Parathyroid adenoma (tissue), 2 donors: Measurements from ENCODE around the gene PRIMPOL.
"Not testable (repeated sequence)": the region's sequence is repeated elsewhere in the genome, so short reads cannot be mapped to it uniquely, and the experiment has no call there.

Source experiments
- H2AFZ ChIP-seq: fragments of 300-600 bp; sonication (generic); one replicate; pipeline ENCODE4 v1.7.0; 2017; ENCODE audit warnings: antibody characterized with exemption, mild to moderate bottlenecking
- H3K27ac ChIP-seq: fragments of 300-600 bp; sonication (generic); one replicate; pipeline ENCODE4 v1.7.0; 2017
- H3K27me3 ChIP-seq: fragments of 300-600 bp; sonication (generic); one replicate; pipeline ENCODE4 v1.7.0; 2017; ENCODE audit warnings: low read length; ENCODE audit not compliant: control insufficient read depth, insufficient read depth
- H3K36me3 ChIP-seq: fragments of 300-600 bp; sonication (generic); one replicate; pipeline ENCODE4 v1.7.0; 2017; ENCODE audit warnings: low read length; ENCODE audit not compliant: control insufficient read depth, insufficient read depth
- H3K4me1 ChIP-seq: fragments of 300-600 bp; sonication (generic); one replicate; pipeline ENCODE4 v1.7.0; 2017; ENCODE audit warnings: control low read depth
- H3K4me2 ChIP-seq: fragments of 300-600 bp; sonication (generic); one replicate; pipeline ENCODE4 v1.7.0; 2017; ENCODE audit warnings: low read length
- H3K4me3 ChIP-seq: fragments of 300-600 bp; sonication (generic); one replicate; pipeline ENCODE4 v1.7.0; 2017; ENCODE audit warnings: low read depth, low read length
- H3K79me2 ChIP-seq: fragments of 300-600 bp; sonication (generic); one replicate; pipeline ENCODE4 v1.7.0; 2017; ENCODE audit warnings: control low read depth
- H3K9ac ChIP-seq: fragments of 300-600 bp; sonication (generic); one replicate; pipeline ENCODE4 v1.7.0; 2017; ENCODE audit warnings: mild to moderate bottlenecking
- H3K9me3 ChIP-seq: fragments of 300-600 bp; sonication (generic); one replicate; pipeline ENCODE4 v1.7.0; 2017; ENCODE audit warnings: low read length; ENCODE audit not compliant: control insufficient read depth
- TF ChIP-seq, protein P1 (sequence below): fragments of 300-600 bp; sonication (generic); IDR thresholded peaks from one replicate; pipeline ENCODE4 v1.7.0; 2017; ENCODE audit warnings: antibody characterized with exemption, mild to moderate bottlenecking
- donor health status: primary hyperparathyroidism.

PRIMPOL gene

DNA sequence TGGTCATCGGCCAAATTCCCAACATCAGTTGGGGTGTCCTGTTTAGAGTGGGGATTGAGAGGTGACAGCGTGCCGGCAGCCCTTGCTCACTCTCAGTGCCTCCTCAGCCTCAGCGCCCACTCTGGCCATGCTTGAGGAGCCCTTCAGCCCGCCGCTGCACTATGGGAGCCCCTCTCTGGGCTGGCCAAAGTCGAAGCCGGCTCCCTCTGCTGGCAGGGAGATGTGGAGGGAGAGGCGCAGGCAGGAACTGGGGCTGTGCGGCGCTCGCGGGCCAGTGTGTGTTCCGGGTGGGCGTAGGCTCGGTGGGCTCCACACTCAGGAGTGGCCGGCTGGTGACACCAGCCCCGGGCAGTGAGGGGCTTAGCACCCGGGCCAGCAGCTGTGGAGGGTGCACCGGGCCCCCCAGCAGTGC, 91.4 kb downstream of the PRIMPOL start:
- no peaks in the 10 kb centered on the region for H3K9me3 ChIP-seq
- H2AFZ ChIP-seq: no peak overlapping the region
- peaks cover 4% of the 10 kb centered on the region for H3K4me1 ChIP-seq
- no peak overlapping the region for H3K4me2 ChIP-seq
- no peaks in the 10 kb centered on the region for H3K27me3 ChIP-seq
- H3K27ac ChIP-seq: no peak overlapping the region
- no peak overlapping the region for H3K4me3 ChIP-seq
- TF ChIP-seq, protein P1, sequence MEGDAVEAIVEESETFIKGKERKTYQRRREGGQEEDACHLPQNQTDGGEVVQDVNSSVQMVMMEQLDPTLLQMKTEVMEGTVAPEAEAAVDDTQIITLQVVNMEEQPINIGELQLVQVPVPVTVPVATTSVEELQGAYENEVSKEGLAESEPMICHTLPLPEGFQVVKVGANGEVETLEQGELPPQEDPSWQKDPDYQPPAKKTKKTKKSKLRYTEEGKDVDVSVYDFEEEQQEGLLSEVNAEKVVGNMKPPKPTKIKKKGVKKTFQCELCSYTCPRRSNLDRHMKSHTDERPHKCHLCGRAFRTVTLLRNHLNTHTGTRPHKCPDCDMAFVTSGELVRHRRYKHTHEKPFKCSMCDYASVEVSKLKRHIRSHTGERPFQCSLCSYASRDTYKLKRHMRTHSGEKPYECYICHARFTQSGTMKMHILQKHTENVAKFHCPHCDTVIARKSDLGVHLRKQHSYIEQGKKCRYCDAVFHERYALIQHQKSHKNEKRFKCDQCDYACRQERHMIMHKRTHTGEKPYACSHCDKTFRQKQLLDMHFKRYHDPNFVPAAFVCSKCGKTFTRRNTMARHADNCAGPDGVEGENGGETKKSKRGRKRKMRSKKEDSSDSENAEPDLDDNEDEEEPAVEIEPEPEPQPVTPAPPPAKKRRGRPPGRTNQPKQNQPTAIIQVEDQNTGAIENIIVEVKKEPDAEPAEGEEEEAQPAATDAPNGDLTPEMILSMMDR: no peak
- H3K36me3 ChIP-seq: no peaks in the 10 kb centered on the region
- H3K79me2 ChIP-seq: no peaks in the 10 kb centered on the region
- H3K9ac ChIP-seq: no peak overlapping the region

DNA sequence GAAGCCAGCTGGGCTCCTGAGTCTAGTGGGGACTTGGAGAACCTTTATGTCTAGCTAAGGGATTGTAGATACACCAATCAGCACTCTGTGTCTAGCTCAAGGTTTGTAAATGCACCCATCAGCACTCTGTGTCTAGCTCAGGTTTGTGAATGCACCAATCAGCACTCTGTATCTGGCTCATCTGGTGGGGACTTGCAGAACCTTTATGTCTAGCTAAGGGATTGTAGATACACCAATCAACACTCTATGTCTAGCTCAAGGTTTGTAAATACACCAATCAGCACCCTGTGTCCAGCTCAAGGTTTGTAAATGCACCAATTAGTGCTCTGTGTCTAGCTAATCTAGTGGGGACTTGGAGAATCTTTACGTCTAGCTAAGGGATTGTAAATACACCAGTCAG, 92.1 kb downstream of the PRIMPOL start:
- H3K27me3 ChIP-seq, H3K9me3 ChIP-seq, H3K27ac ChIP-seq, H3K9ac ChIP-seq, H3K36me3 ChIP-seq, H3K4me3 ChIP-seq, H3K79me2 ChIP-seq, H3K4me1 ChIP-seq, H2AFZ ChIP-seq, H3K4me2 ChIP-seq: not testable (repeated sequence)

DNA sequence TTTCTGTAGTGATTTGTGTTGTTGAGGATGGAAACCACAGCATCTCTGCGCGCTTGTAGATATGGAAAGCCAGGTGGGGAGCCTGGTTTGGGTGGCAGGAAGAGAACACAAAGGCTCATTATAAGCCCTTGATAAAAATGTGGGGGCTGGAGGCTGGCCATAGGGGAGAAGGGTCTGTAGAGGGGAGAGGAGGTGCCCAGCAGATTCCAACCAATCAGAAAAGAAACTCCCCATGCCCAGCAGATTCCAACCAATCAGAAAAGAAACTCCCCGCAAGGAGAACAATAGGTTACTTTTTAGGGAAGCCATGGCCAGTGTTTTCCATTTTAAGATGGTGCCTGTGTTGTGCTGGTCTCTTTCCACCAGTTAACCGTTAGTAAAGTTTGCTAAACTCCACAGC, 94.1 kb downstream of the PRIMPOL start:
- H3K4me2 ChIP-seq: no peak overlapping the region
- H2AFZ ChIP-seq: no peak overlapping the region
- peaks cover 19% of the 10 kb centered on the region for H3K4me1 ChIP-seq
- H3K9me3 ChIP-seq: no peaks in the 10 kb centered on the region
- TF ChIP-seq, protein P1: no peak
- no peaks in the 10 kb centered on the region for H3K36me3 ChIP-seq
- H3K79me2 ChIP-seq: no peaks in the 10 kb centered on the region
- H3K27me3 ChIP-seq: no peaks in the 10 kb centered on the region
- H3K9ac ChIP-seq: no peak overlapping the region
- H3K27ac ChIP-seq: no peak overlapping the region
- no peak overlapping the region for H3K4me3 ChIP-seq

DNA sequence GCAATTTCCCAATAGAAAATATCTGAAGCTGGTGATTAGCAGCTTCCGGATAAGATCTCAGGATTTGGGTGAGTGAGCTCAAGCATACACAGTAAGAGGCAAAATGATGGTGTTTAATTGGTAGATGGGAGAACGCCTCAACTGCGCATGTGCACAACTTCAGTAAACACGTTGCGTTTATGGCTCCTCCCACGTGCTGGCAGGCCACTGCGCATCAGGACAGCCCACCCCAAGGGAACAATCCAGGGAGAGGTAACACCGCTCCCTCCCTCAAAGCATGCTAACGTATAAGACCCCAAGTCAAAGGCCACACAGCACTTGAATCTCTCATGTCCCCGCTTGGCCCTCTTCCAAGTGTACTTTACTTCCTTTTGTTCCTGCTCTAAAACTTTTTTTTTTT, 94.7 kb downstream of the PRIMPOL start:
- Histone ChIP-seq H3K9me3 (no peaks in the 10 kb centered on the region), H3K79me2 (no peaks in the 10 kb centered on the region), H3K4me3 (no peak overlapping the region), H3K27me3 (no peaks in the 10 kb centered on the region), H3K27ac (no peak overlapping the region), H2AFZ (no peak overlapping the region), H3K9ac (no peak overlapping the region), H3K4me1 (peaks cover 19% of the 10 kb centered on the region), H3K36me3 (no peaks in the 10 kb centered on the region), H3K4me2 (no peak overlapping the region)
- TF ChIP-seq, protein P1: no peak
